HG02642 (cell line): ENCODE measurements around the gene MET.
"Not testable (repeated sequence)": the region's sequence is repeated elsewhere in the genome, so short reads cannot be mapped to it uniquely, and the experiment has no call there.

ENCODE experiments used
- ATAC-seq: cut with Tn5 transposase; IDR thresholded peaks from one replicate; pipeline ENCODE4 v1.9.1; 2021; ENCODE audit warnings: mild to moderate bottlenecking; ENCODE audit not compliant: unreplicated experiment, poor library complexity

Gene MET

DNA sequence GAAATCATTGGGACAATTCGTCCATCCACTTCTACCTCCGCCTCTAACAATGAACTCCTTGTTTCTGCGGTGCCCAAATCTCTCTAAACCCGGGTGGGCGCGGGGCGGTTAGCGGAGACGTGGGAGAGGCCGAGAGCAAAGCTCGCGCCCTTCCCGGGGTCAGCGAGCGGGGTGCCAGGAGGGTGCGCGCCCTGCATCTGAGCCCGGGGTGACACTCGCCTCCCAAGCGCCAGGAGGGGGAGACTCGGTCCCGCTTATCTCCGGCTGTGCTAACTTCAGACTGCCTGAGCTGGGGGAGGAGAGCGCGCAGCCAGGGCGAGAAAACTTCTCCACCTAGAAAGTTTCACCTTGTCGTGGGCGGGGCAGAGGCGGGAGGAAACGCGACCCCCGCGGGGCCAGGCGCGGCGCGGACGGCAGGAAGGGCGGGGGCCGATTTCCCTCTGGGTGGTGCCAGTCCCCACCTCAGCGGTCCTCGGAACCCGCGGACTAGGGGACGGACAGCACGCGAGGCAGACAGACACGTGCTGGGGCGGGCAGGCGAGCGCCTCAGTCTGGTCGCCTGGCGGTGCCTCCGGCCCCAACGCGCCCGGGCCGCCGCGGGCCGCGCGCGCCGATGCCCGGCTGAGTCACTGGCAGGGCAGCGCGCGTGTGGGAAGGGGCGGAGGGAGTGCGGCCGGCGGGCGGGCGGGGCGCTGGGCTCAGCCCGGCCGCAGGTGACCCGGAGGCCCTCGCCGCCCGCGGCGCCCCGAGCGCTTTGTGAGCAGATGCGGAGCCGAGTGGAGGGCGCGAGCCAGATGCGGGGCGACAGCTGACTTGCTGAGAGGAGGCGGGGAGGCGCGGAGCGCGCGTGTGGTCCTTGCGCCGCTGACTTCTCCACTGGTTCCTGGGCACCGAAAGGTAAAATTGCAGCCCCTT is at the start of gene MET:
MET (plus strand) TSS at position 516 of the 915 bp plus-strand sequence. CDS start 26,889 bp downstream, outside the sequence.
- peak; percentile 93 for ATAC-seq

DNA sequence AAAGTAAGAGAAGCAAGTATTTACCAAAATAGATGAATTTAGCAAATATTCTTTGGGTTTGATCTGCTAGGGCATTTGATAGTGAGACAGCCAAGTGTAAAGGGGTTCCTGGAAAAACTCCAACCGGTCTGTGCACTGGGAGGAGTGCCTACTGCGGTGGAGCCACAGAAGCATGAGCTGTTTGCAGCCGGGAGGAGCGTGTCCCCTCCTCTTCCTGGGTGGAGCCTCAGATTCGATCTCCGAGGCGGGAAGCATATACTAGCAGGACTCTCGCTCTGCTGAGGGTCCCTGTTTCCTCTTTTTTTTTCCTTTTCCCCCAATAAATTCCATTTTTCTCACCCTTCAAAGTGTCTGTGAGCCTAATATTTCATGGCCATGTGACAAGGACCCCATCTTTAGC is 45.1 kb upstream of the MET start:
- no peak for ATAC-seq

DNA sequence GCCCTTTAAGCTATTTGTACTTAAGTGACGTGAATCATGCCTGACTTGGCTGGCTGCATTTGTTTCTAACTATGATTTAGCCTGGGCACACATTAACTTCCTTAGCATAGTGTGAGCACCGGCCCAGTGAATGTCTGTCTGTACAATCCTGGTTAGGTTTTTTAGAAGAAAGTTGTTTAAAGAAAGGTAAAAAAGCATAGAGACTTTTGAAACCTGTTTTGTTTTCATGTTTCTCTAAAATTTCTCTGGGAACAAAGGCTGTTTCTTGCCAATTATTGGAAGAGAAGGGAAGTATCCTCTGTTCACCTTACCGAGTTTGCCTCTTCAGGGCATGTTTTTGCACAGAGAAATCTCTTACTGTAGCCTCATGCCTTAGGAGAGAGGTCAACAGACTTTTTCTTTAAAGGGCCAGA is 42.9 kb upstream of the MET start:
- no peak for ATAC-seq

GRCh38 chr7:116630357-116630756 is 41.6 kb upstream of the MET start:
- peak; percentile 92 for ATAC-seq

DNA sequence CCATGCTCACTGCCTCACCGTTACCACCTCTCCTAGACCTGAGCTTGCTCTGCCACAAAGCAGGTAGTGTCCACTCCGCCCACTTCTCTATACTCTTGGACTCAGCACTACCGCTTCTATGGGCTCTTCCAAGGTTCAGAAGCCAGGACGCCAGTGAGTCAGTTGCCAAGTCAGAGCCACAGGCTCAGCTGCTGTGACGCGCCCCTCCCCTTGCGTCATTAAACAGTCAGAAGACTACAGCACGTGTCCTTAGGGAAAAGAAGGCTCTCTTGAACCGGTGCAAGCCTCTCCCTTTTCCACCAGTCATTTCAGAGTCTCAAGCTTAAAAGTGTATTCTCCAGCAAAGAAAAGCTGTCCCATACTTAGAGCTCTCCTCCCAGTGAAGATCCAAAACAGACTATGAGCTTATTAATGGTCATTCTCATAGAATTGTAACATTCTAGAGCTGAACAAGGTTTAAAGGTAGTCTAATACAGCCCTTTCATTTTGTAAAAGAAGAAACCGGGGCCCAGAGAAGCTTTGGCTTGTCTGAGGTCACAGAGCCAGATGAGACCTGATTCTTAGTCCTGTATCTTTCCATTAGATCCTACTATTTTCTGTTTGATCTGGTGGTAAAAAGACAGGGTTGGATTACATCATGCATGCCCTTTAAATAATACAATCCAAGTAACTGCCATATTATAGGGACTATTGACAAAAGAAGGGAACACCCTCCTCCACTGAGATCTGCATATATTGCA is 40.9 kb upstream of the MET start:
- peak; percentile 35 for ATAC-seq

GRCh38 chr7:116631676-116632075 is 40.3 kb upstream of the MET start:
- no peak for ATAC-seq

DNA sequence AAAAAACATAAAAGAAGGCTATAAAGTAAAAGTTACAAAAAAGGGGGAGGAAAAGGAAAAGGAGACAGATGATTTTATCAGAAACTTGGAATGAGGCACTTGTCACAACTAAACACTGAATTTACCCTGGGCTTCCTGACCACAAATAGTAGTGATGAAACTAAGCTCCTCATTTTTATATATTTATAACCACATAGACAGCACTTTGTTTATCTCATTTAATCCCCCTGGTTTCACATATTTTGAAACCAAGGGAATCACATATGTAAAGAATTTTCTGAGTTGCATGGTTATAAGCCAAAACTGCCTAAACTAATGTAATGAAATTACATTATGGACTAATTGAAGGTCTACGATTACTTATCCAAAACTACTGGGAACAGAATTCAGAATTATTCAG is 39.6 kb upstream of the MET start:
- no peak for ATAC-seq

GRCh38 chr7:116633131-116633988 is 38.6 kb upstream of the MET start:
- peak; percentile 54 for ATAC-seq

DNA sequence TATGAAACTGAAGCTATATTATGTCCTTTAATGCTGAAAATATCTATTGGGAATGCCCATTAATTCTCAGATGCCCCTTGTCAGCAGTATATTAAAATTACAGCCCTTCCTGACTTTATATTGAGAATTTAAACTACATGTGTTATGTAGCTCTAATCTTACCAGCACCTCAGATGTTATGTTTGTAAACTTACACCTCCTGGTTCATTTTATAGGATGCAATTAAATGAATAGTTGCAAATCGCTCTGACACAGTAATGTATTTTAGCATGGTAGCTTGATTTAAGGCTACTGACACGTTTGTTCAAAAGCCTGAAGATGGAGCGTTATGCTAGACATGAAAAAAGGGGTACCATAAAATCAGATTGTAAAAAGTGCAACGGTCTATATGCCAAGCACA is 35.0 kb upstream of the MET start:
- ATAC-seq = no peak

GRCh38 chr7:116638592-116638991 is 33.4 kb upstream of the MET start:
- not testable (repeated sequence) for ATAC-seq

DNA sequence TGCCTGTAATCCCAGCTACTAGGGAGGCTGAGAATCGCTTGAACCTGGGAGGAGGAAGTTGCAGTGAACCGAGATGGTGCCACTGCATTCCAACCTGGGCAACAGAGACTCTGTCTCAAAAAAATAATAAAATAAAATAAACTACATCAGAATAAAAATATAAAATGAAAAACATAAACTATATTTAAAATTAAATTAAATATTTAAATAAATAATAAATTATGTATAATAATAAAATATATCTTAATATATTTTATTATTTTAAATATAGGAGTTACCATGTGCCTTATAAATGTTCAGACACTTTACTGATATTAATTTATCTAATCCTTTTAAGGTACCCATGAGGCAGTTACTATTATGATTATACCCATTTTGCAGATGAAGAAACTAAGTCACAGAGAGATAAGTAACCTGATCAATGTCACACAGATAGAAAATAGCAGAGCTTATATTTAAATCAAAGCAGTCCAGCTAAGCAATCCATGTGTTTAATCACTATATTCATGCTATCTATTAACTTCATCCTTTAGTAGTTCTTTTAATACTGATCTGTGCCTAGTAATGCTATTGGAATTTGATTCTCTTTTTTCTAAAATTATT is 30.3 kb upstream of the MET start:
- ATAC-seq = no peak

DNA sequence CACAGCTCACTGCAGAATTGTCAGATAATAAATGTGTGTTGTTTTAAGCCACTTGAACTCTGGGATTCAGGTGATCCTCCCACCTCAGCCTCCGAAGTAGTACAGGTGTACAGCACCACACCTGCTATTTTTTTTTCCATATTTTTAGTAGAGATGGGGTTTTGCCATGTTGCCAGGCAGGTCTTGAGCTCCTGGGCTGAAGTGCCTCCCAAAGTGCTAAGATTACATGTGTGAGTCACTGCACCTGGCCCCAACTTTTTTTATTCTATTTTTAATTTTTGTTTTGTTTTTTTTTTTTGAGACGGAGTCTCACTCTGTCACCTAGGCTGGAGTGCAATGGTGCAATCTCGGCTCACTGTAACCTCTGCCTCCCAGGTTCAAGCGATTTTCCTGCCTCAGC is 28.8 kb upstream of the MET start:
- not testable (repeated sequence) for ATAC-seq

GRCh38 chr7:116644628-116645027 is 27.4 kb upstream of the MET start:
- ATAC-seq = no peak

DNA sequence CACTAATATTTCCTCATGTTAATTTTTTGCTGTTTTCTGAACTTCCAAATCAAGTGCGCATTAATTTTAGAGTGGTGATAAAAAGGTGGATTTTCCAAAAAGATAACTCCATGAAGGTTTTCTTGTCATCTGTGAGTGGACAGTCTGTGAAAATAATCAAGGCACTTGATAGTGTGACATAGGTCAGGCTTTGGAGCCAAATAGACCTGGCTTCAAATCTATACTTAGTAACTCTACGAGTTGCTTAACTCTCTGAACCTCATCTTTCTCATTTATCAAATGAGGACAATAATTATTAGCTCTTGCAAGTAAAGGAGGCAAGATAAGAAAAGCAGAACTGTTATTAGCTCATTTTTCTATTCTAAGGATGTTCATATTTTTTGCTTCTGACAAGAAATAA is 24.7 kb upstream of the MET start:
- ATAC-seq = no peak

DNA sequence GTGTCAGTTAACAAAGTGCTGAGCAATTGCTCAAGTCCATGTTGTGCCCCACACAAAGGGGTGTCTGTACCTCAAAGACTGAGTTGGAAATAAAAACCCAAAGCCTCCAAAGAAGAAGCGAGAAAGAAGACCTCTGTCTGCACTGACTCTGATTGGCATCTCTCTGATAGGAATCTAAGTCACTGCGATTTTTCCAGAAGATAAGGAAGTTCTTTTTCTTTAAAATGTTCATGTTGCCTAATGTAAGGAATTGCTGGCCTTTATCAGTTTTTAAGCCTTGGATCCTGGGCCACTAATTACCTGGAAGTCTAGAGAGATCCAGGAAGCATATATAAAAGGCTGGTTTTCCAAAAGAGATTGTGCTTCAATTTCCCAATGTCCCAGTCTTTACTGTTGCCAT is 24.1 kb upstream of the MET start:
- ATAC-seq = no peak

DNA sequence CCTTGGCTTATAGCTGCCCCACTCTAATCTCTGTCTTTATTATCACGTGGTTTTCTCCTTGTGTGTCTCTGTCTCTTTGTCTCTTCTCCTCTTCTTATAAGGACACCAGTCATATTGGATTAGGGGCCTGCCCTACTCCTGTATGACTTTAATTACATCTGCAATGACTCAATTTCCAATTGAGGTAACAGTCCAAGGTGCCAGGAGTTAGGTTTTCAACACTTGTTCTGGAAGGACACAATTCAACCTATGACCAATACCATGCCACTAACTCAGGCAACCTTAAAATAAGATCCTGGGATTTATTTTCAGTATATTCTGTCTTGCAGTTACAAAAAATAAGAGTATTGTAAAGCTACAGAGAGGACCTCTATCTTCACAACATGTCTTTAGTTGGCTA is 21.6 kb upstream of the MET start:
- no peak for ATAC-seq

DNA sequence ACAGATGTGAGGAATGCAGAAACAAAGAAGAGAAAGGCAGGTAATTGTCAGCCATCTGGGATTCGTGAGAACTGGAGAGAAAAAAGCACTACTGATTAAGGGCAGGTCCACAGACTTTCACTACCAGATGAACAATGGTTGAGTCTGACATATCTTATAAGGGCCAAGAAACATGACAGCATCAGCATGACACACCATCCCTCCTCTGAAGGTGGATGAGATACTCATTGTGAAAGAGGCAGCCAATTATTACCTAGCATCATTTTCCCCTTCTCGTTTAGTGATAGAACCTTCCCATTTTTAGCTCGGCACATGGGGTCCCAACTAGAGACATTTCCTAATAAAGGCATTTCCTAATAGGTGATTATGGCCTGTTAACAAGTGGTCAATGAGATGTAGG is 19.2 kb upstream of the MET start:
- ATAC-seq = no peak

DNA sequence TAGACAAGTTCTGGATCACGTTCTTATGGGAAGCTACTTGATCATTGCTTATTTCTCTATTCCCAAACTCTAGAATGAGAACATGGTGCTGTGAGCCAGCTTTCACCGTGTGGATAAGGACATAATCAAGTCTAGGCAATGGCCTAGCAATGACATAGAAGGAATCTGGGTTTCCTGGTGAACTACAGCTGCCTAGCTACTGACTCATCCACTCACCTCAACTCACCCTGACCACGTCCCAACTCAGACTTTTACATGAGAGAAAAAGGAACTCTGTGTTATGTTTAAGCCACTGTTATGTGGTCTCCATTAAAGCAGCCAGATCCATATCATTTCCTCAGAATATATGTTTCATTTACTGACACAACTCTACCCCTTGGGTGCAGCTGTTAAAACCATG is 18.8 kb upstream of the MET start:
- ATAC-seq = no peak

- no peak for ATAC-seq
Observed at GRCh38 chr7:116653646-116654045, 18.4 kb upstream of the MET start.

GRCh38 chr7:116659248-116659647 is 12.7 kb upstream of the MET start:
- ATAC-seq = not testable (repeated sequence)
